ENCODE measurements around the gene PLAC9. TPM values are rescaled to one million over a fixed set of nuclear protein-coding genes. Genes with fewer than 3 reads are reported as not detected.

Gene PLAC9
- total and polyA plus RNA-seq, 2 experiments from 2014 or later, result 1.1 to 11.0 TPM

DNA sequence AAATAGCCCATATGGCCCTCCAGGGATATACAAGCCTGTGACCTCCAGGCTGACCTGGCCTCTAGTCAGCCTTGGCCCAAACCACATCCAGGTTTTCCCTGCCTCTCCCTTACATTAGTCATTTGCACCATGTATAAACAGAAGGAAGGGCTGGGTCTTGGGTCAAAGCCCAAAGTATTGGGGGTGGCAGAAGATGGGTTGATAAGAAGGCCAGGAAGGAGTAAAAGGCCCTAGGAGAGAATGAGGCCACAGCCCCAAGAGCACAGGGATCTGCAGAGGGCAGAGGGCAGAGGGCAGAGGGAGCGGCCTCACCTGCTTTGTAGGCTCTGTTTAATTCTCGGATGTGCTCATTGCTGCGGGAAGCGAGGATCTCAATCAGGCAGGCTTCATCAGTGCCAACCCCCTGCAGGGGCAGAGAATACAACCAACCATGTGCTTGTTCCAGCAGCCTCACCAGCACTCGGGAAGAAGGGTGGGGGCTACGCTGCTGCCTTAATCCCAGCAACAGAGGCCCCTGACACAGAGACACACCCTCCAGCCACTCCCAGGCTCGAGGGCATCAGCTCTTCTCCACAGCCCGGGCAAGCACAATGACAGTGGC, 31.3 kb downstream of the PLAC9 start (continued):
- TF ChIP-seq, protein P1, sequence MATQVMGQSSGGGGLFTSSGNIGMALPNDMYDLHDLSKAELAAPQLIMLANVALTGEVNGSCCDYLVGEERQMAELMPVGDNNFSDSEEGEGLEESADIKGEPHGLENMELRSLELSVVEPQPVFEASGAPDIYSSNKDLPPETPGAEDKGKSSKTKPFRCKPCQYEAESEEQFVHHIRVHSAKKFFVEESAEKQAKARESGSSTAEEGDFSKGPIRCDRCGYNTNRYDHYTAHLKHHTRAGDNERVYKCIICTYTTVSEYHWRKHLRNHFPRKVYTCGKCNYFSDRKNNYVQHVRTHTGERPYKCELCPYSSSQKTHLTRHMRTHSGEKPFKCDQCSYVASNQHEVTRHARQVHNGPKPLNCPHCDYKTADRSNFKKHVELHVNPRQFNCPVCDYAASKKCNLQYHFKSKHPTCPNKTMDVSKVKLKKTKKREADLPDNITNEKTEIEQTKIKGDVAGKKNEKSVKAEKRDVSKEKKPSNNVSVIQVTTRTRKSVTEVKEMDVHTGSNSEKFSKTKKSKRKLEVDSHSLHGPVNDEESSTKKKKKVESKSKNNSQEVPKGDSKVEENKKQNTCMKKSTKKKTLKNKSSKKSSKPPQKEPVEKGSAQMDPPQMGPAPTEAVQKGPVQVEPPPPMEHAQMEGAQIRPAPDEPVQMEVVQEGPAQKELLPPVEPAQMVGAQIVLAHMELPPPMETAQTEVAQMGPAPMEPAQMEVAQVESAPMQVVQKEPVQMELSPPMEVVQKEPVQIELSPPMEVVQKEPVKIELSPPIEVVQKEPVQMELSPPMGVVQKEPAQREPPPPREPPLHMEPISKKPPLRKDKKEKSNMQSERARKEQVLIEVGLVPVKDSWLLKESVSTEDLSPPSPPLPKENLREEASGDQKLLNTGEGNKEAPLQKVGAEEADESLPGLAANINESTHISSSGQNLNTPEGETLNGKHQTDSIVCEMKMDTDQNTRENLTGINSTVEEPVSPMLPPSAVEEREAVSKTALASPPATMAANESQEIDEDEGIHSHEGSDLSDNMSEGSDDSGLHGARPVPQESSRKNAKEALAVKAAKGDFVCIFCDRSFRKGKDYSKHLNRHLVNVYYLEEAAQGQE (IDR thresholded peaks at IDR 0.05; ENCODE audit: unreplicated experiment), result no peak
- TF ChIP-seq ZNF114 (CRISPR knock-in tag; IDR thresholded peaks at IDR 0.05), result no peak
- TF ChIP-seq, protein P2, sequence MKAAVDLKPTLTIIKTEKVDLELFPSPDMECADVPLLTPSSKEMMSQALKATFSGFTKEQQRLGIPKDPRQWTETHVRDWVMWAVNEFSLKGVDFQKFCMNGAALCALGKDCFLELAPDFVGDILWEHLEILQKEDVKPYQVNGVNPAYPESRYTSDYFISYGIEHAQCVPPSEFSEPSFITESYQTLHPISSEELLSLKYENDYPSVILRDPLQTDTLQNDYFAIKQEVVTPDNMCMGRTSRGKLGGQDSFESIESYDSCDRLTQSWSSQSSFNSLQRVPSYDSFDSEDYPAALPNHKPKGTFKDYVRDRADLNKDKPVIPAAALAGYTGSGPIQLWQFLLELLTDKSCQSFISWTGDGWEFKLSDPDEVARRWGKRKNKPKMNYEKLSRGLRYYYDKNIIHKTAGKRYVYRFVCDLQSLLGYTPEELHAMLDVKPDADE (IDR thresholded peaks at IDR 0.05), result no peak
- no peak for TF ChIP-seq STAT1 (IDR thresholded peaks at IDR 0.05; ENCODE audit: unreplicated experiment)
- no peak for TF ChIP-seq NANOG (IDR thresholded peaks at IDR 0.05; ENCODE audit: borderline replicate concordance)
- no peak for TF ChIP-seq EZH2 (IDR thresholded peaks at IDR 0.05; ENCODE audit: low read depth, unreplicated experiment)
- no peak for TF ChIP-seq EZH2phosphoT487 (IDR thresholded peaks at IDR 0.05; ENCODE audit: unreplicated experiment)
- TF ChIP-seq ZNF331 (CRISPR knock-in tag; IDR thresholded peaks at IDR 0.05; ENCODE audit: low read depth), result no peak
- no peak for TF ChIP-seq POLR2AphosphoS5 (IDR thresholded peaks at IDR 0.05; ENCODE audit: low read depth)

DNA sequence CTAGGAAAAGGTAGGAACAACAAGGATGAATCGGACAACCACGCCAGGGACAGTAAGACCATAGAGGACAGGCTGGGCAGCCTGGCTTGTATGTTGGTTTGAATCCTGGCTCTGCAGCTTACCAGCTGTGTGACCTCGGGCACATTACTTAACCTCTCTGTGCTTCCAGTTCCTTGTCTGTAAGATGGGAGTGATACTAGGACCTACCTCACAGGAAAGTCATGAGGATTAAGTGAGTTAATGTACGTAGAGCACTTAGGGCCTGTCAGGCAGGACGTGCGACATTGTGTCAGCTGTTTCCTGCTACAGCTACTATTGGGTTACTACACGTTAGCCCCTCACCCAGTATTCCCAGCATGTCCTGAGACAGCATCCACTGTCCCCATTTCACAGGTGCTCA, 32.1 kb downstream of the PLAC9 start:
- peaks cover 9% of the 10 kb centered on the region; the same call in 1 of the 2 replicates for H3K4me1 ChIP-seq (ENCODE audit: insufficient read depth)
- H3K27me3 ChIP-seq (ENCODE audit: insufficient read depth), result no peaks in the 10 kb centered on the region
- H3K27ac ChIP-seq (ENCODE audit: low read depth), result no peak overlapping the region
- no peak overlapping the region for H2AFZ ChIP-seq
- no peaks in the 10 kb centered on the region; the same call in 1 of the 2 replicates for H4K20me1 ChIP-seq (replicated peaks; ENCODE audit: insufficient read depth)
- no peaks in the 10 kb centered on the region for H3K36me3 ChIP-seq (ENCODE audit: insufficient read depth)
- no peaks in the 10 kb centered on the region for H3K9me2 ChIP-seq (ENCODE audit: insufficient read depth)
- Mint-ChIP-seq H3K36me3 (ENCODE audit: low read depth) (peaks cover 15% of the 10 kb centered on the region), H3K4me3 (no peak overlapping the region), H3K9me3 (no peaks in the 10 kb centered on the region), H3K27ac (no peak overlapping the region), H3K4me1 (peaks cover 17% of the 10 kb centered on the region), H3K27me3 (ENCODE audit: insufficient read depth, low read depth, poor library complexity) (peaks cover 3% of the 10 kb centered on the region)
- no peaks in the 10 kb centered on the region for H3F3A ChIP-seq (replicated peaks; ENCODE audit: low read depth)
- no peak overlapping the region for H3K4me3 ChIP-seq
- no peaks in the 10 kb centered on the region for H3K79me2 ChIP-seq (replicated peaks; ENCODE audit: insufficient read depth)
- ATAC-seq (no peak), DNase-seq (ENCODE audit: low spot score) (no peak)
- H3K4me2 ChIP-seq, result no peak overlapping the region
- TF ChIP-seq CREB1 (CRISPR knock-in tag; IDR thresholded peaks at IDR 0.05; ENCODE audit: low read depth) (no peak), EZH2phosphoT487 (IDR thresholded peaks at IDR 0.05; ENCODE audit: unreplicated experiment) (no peak), ZNF114 (CRISPR knock-in tag; IDR thresholded peaks at IDR 0.05) (no peak), STAT1 (IDR thresholded peaks at IDR 0.05; ENCODE audit: unreplicated experiment) (no peak), ZNF331 (CRISPR knock-in tag; IDR thresholded peaks at IDR 0.05; ENCODE audit: low read depth) (no peak), JUNB (IDR thresholded peaks at IDR 0.05; ENCODE audit: unreplicated experiment) (no peak)
- TF ChIP-seq, protein P2 (IDR thresholded peaks at IDR 0.05), result no peak
